Testis (tissue), 3 donors: ENCODE data around the gene CAPZB. TPM values are rescaled to one million over a fixed set of nuclear protein-coding genes. Genes with fewer than 3 reads are reported as not detected.

Experiments
- DNase-seq: peaks from one replicate; pipeline ENCODE4 v3.0.0-alpha.2; 2019
- H3K27ac ChIP-seq, 2 donors: fragments of 200-600 bp; sonication (generic); one replicate each; pipeline ENCODE4 v1.5.1; 2019
- H3K27me3 ChIP-seq: fragments of 200-600 bp; sonication (generic); one replicate; pipeline ENCODE4 v1.5.1; 2019
- H3K36me3 ChIP-seq: fragments of 200-600 bp; sonication (generic); one replicate; pipeline ENCODE4 v1.5.1; 2017; ENCODE audit warnings: low read depth; ENCODE audit errors: missing control alignments
- H3K4me1 ChIP-seq: fragments of 200-600 bp; sonication (generic); one replicate; pipeline ENCODE4 v1.5.1; 2019
- H3K4me3 ChIP-seq, 2 donors: fragments of 200-600 bp; sonication (generic); one replicate each; pipeline ENCODE4 v1.5.1; 2017 to 2019
- H3K9me3 ChIP-seq: fragments of 200-600 bp; sonication (generic); one replicate; pipeline ENCODE4 v1.5.1; 2017
- POLR2A ChIP-seq: fragments of 450-650 bp; IDR thresholded peaks from one replicate; pipeline ENCODE4 v1.6.1; 2017; ENCODE audit warnings: antibody characterized with exemption, mild to moderate bottlenecking, moderate library complexity
- WGBS, 2 donors: methylation state at CpG; one replicate each; pipeline ENCODE4 v1.1.5; 2018; 5-methylcytosine and 5-hydroxymethylcytosine counted together
- intact Hi-C: fragments of 100-400 bp; cut with DNase I; formaldehyde crosslinking; loops from one replicate; pipeline ENCODE4 v1.15.1; 2023; ENCODE audit warnings: low total_unique reads
- polyA plus RNA-seq: library from polyadenylated mRNA; stranded (reverse); fragments of 350-450 nt; fragmentation: Illumina TruSeq; extraction: RNeasy Lipid Tissue Mini Kit (QIAGEN cat#74804); gene quantifications from one replicate; pipeline ENCODE4 v1.2.3, GENCODE V29; 2014; ENCODE audit warnings: low read depth, low replicate concordance; ENCODE audit not compliant: insufficient read depth
- total RNA-seq, 2 donors: library from RNA; depleted of rRNA; stranded (reverse); fragments of >200 nt; gene quantifications; one replicate each; pipeline ENCODE4 v1.2.3, GENCODE V29; 2016
- TF ChIP-seq, protein P1 (sequence below), 3 experiments: fragments of 450-650 bp in 2 of 3; fragments of 200-600 bp in 1 of 3; sonication (generic) in 1 of 3; IDR thresholded peaks; one replicate each; pipeline ENCODE4 v1.5.1; 2016 to 2019; ENCODE audit warnings: antibody characterized with exemption in 3 of 3, mild to moderate bottlenecking in 2 of 3, moderate library complexity in 1 of 3

Gene CAPZB
- total and polyA plus RNA-seq, 3 donors from 2014 or later, result 147 to 502 (median 207) TPM

DNA sequence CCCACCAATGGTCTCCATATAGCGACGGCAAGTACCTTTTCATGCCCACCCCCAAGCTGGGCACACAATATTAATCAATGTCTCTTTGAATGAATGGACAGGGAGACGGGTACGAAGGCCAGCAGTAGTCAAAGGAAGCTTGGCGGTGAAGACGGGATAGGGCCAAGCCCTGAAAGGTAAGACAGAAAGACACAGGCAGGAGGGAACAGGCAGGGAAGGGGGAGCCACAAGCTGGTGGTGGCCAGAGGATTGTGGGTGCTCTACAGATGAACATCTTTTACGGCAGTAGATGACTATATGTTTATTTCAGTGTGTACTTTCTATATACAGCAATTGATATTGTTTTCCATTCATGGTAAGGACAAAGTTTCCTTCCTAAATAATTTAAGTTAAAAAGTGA, 16.3 kb downstream of the CAPZB start:
- intact Hi-C loops, result no loop called here
- Histone ChIP-seq H3K27ac (peak overlapping the region; percentile 7 to 52), H3K4me3 (no peak overlapping the region), H3K4me1 (peaks cover 39% of the 10 kb centered on the region), H3K27me3 (no peaks in the 10 kb centered on the region), H3K9me3 (no peaks in the 10 kb centered on the region), H3K36me3 (no peaks in the 10 kb centered on the region)
- TF ChIP-seq, protein P1, sequence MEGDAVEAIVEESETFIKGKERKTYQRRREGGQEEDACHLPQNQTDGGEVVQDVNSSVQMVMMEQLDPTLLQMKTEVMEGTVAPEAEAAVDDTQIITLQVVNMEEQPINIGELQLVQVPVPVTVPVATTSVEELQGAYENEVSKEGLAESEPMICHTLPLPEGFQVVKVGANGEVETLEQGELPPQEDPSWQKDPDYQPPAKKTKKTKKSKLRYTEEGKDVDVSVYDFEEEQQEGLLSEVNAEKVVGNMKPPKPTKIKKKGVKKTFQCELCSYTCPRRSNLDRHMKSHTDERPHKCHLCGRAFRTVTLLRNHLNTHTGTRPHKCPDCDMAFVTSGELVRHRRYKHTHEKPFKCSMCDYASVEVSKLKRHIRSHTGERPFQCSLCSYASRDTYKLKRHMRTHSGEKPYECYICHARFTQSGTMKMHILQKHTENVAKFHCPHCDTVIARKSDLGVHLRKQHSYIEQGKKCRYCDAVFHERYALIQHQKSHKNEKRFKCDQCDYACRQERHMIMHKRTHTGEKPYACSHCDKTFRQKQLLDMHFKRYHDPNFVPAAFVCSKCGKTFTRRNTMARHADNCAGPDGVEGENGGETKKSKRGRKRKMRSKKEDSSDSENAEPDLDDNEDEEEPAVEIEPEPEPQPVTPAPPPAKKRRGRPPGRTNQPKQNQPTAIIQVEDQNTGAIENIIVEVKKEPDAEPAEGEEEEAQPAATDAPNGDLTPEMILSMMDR (IDR thresholded peaks at IDR 0.05), result no peak
- TF ChIP-seq POLR2A, result no peak
- WGBS, 2 donors, result 88 to 92% methylated on average over 7 of the region's 7 CpGs
- DNase-seq, result no peak

- no peak for DNase-seq
- no peaks in the 10 kb centered on the region for H3K27me3 ChIP-seq
- peaks cover 39% of the 10 kb centered on the region for H3K4me1 ChIP-seq
- no peaks in the 10 kb centered on the region for H3K9me3 ChIP-seq
- H3K4me3 ChIP-seq, result no peak overlapping the region
- peak overlapping the region; percentile 20 to 21 for H3K27ac ChIP-seq
- TF ChIP-seq, protein P1 (IDR thresholded peaks at IDR 0.05), result no peak
- no peak for TF ChIP-seq POLR2A
- WGBS, 2 donors, result 78 to 85% methylated on average over 13 to 15 of the region's 15 CpGs
- H3K36me3 ChIP-seq, result no peaks in the 10 kb centered on the region
- intact Hi-C loops, result no loop called here
Observed at GRCh38 chr1:19468397-19468956, 16.9 kb downstream of the CAPZB start.

DNA sequence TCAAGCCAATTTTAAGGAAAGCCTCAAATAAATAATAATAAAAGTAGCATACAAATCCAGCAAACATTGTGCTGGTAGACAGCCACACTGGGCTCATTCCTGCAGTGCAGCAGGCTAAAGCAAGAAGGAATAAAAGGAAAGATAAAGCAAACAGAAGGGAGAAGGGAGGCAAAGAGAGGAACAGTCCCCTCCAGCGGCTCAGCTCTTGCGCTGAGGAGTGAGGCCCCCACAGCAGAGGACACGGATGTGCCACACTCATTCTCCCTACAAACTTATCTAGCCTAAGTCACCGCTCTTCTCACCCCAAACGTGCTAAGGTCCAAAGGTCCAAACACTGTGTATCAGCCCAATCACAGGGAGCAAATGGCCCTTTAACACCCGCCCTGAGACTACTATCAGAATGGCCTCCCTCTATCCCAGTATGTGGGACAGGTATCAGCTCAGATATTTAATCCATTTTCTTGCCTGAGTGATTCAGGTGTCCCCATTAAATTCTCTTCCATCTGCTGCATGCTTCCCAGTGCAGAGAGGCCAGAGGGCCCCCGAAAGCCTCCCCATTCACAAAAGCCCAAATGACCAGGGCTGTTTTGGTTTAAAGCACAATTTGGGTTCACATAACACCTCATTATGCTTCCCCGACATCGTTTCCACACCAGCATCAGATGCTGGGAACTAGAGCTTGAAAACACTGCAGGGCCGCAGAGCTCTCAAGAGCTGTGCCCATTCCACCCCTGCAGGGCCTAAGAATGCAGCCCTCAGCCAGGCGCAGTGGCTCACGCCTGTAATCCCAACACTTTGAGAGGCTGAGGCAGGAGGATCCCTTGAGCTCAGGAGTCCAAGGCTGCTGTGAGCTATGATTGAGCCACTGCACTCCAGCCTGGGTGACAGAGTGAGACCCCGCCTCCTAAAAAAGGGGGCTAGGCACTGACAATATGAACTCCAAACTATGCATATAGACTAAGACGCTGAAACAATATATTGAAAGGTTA, 17.8 kb downstream of the CAPZB start:
- Histone ChIP-seq H3K27ac (peak overlapping the region; percentile 32 to 47), H3K4me3 (no peak overlapping the region), H3K9me3 (no peaks in the 10 kb centered on the region), H3K36me3 (no peaks in the 10 kb centered on the region), H3K27me3 (no peaks in the 10 kb centered on the region), H3K4me1 (peaks cover 42% of the 10 kb centered on the region)
- TF ChIP-seq, protein P1 (IDR thresholded peaks at IDR 0.05), result no peak
- no peak for TF ChIP-seq POLR2A
- intact Hi-C loops, result no loop called here
- WGBS, 2 donors, result 73 to 74% methylated on average over 13 to 14 of the region's 14 CpGs
- no peak for DNase-seq

DNA sequence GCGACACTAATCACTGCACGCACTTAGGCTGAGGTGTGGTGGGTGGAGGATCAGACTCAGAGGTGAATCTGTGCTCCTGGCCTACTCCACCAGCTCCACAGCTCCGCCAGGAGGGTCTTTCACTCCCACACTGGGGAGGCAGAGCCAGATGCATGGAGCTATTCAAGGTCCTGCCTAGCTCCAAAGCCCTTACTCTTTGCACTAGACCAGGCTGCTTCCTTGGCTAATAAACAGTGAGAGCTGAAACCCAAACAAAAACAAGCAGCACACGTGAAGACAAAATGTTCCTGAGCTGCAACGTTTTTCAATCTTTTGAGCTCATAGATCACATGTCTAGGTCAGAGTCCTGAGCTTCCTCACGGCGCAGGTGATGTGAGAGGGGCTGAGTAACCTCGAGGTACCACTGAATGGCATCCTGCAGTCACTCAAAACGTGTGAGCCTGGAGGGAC, 19.2 kb downstream of the CAPZB start:
- peak; percentile 48 for DNase-seq

More for the DNA sequence above, 19.2 kb downstream of the CAPZB start:
- no peak for TF ChIP-seq POLR2A
- TF ChIP-seq, protein P1 (IDR thresholded peaks at IDR 0.05), result no peak
- Histone ChIP-seq H3K27ac (peak overlapping the region; percentile 32 to 47), H3K27me3 (no peaks in the 10 kb centered on the region), H3K36me3 (no peaks in the 10 kb centered on the region), H3K4me3 (no peak overlapping the region), H3K9me3 (no peaks in the 10 kb centered on the region), H3K4me1 (peaks cover 42% of the 10 kb centered on the region)
- intact Hi-C loops, result no loop called here
- 34 to 37% methylated on average over 9 of the region's 9 CpGs for WGBS, 2 donors
